Jurkat, Clone E6-1 (cell line): ENCODE measurements around the gene ZNF385D. TPM values are rescaled to one million over a fixed set of nuclear protein-coding genes. Genes with fewer than 3 reads are reported as not detected.

ENCODE experiments used
- DNase-seq: peaks from one replicate; pipeline ENCODE4 v3.0.0-alpha.2; 2011; ENCODE audit warnings: low read depth, low spot score
- H3K4me3 ChIP-seq: 2 replicates; pipeline ENCODE4 v1.5.1; 2011; ENCODE audit warnings: mild to moderate bottlenecking, low read length, control low read depth, moderate library complexity
- polyA plus RNA-seq: library from polyadenylated mRNA; unstranded; fragments of >200 nt; gene quantifications from one replicate; pipeline ENCODE4 v1.2.1, GENCODE V29; 2012; ENCODE audit warnings: missing spikeins; ENCODE audit not compliant: insufficient read length, insufficient read depth

ZNF385D gene
- polyA plus RNA-seq: 2.8 TPM

- DNase-seq: no peak
- H3K4me3 ChIP-seq: no peak within 1 kb of the TSS
Measured at GRCh38 chr3:21750831-21751391, at the start of gene ZNF385D. ZNF385D (minus strand) TSS chr3:21751210; CDS start chr3:21750916, 294 bp downstream.

- H3K4me3 ChIP-seq: no peak overlapping the region
- DNase-seq: no peak
Measured at GRCh38 chr3:21798356-21799088, 47.5 kb upstream of the ZNF385D start.

- H3K4me3 ChIP-seq: no peak overlapping the region
- DNase-seq: no peak
Measured at GRCh38 chr3:21795921-21796320, 44.9 kb upstream of the ZNF385D start.

GRCh38 chr3:21795152-21795837 lies 44.3 kb upstream of the ZNF385D start:
- no peak for DNase-seq
- H3K4me3 ChIP-seq: no peak overlapping the region

- DNase-seq: peak; percentile 9
- H3K4me3 ChIP-seq: no peak overlapping the region
Measured at GRCh38 chr3:21794291-21794690, 43.3 kb upstream of the ZNF385D start.

GRCh38 chr3:21792176-21792575 lies 41.2 kb upstream of the ZNF385D start:
- DNase-seq: no peak
- no peak overlapping the region for H3K4me3 ChIP-seq

GRCh38 chr3:21791356-21791755 lies 40.3 kb upstream of the ZNF385D start:
- H3K4me3 ChIP-seq: no peak overlapping the region
- no peak for DNase-seq

GRCh38 chr3:21790466-21790865 lies 39.5 kb upstream of the ZNF385D start:
- no peak for DNase-seq
- no peak overlapping the region for H3K4me3 ChIP-seq

GRCh38 chr3:21789730-21790129 lies 38.7 kb upstream of the ZNF385D start:
- H3K4me3 ChIP-seq: no peak overlapping the region
- DNase-seq: no peak

GRCh38 chr3:21786438-21786797 lies 35.4 kb upstream of the ZNF385D start:
- DNase-seq: no peak
- no peak overlapping the region for H3K4me3 ChIP-seq

GRCh38 chr3:21785765-21786437 lies 34.9 kb upstream of the ZNF385D start:
- no peak overlapping the region for H3K4me3 ChIP-seq
- no peak for DNase-seq

- no peak overlapping the region for H3K4me3 ChIP-seq
- no peak for DNase-seq
Measured at GRCh38 chr3:21783839-21784238, 32.8 kb upstream of the ZNF385D start.

GRCh38 chr3:21781355-21781754 lies 30.3 kb upstream of the ZNF385D start:
- H3K4me3 ChIP-seq: no peak overlapping the region
- no peak for DNase-seq

- no peak for DNase-seq
- H3K4me3 ChIP-seq: no peak overlapping the region
Measured at GRCh38 chr3:21779909-21780308, 28.9 kb upstream of the ZNF385D start.

- no peak for DNase-seq
- no peak overlapping the region for H3K4me3 ChIP-seq
Measured at GRCh38 chr3:21778715-21779114, 27.7 kb upstream of the ZNF385D start.

GRCh38 chr3:21777821-21778220 lies 26.8 kb upstream of the ZNF385D start:
- H3K4me3 ChIP-seq: no peak overlapping the region
- no peak for DNase-seq

- H3K4me3 ChIP-seq: no peak overlapping the region
- no peak for DNase-seq
Measured at GRCh38 chr3:21766002-21766401, 15.0 kb upstream of the ZNF385D start.

GRCh38 chr3:21755896-21756295 lies 4.9 kb upstream of the ZNF385D start:
- no peak for DNase-seq
- H3K4me3 ChIP-seq: no peak overlapping the region

GRCh38 chr3:21754839-21755238 lies 3.8 kb upstream of the ZNF385D start:
- no peak overlapping the region for H3K4me3 ChIP-seq
- DNase-seq: no peak
